ENCODE measurements around the gene LRPAP1. TPM values are rescaled to one million over a fixed set of nuclear protein-coding genes. Genes with fewer than 3 reads are reported as not detected.

The LRPAP1 gene
- total and polyA plus RNA-seq, 2 donors (not counting 1 experiment from before 2014, with no cell fraction given), result 62.9 to 80.5 TPM

- H3K4me1 ChIP-seq (ENCODE audit: control insufficient read depth, extremely low read depth, insufficient read depth, low read length), result no peaks in the 10 kb centered on the region
- H3K27me3 ChIP-seq (ENCODE audit: control insufficient read depth, insufficient read depth, low read length), result peaks cover 11% of the 10 kb centered on the region
- no peak overlapping the region for H3K4me2 ChIP-seq (ENCODE audit: extremely low read depth, insufficient read depth, low read length)
- no peak overlapping the region for H3K9ac ChIP-seq (ENCODE audit: insufficient read depth, low read length)
- H3K4me3 ChIP-seq (replicated peaks in 1 of 4; ENCODE audit: control extremely low read depth in 1 of 4, insufficient read depth in 1 of 4, low read depth in 3 of 4, low read length in 4 of 4), result no peak overlapping the region
- H3K36me3 ChIP-seq (ENCODE audit: control insufficient read depth, insufficient read depth, low read length), result no peaks in the 10 kb centered on the region
- H4K20me1 ChIP-seq (ENCODE audit: control insufficient read depth, extremely low read depth, insufficient read depth, low read length), result no peaks in the 10 kb centered on the region
- H3K27ac ChIP-seq (ENCODE audit: insufficient read depth, low read length), result no peak overlapping the region
- DNase-seq (ENCODE audit: low read depth in 2 of 2), result no peak
- H2AFZ ChIP-seq (ENCODE audit: low read length), result no peak overlapping the region
- H3K9me3 ChIP-seq (ENCODE audit: control insufficient read depth, insufficient read depth, low read depth, low read length), result no peaks in the 10 kb centered on the region
- TF ChIP-seq, protein P1, sequence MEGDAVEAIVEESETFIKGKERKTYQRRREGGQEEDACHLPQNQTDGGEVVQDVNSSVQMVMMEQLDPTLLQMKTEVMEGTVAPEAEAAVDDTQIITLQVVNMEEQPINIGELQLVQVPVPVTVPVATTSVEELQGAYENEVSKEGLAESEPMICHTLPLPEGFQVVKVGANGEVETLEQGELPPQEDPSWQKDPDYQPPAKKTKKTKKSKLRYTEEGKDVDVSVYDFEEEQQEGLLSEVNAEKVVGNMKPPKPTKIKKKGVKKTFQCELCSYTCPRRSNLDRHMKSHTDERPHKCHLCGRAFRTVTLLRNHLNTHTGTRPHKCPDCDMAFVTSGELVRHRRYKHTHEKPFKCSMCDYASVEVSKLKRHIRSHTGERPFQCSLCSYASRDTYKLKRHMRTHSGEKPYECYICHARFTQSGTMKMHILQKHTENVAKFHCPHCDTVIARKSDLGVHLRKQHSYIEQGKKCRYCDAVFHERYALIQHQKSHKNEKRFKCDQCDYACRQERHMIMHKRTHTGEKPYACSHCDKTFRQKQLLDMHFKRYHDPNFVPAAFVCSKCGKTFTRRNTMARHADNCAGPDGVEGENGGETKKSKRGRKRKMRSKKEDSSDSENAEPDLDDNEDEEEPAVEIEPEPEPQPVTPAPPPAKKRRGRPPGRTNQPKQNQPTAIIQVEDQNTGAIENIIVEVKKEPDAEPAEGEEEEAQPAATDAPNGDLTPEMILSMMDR (conservative IDR thresholded peaks at IDR 0.05 in 1 of 2, IDR thresholded peaks at IDR 0.05 in 1 of 2; ENCODE audit: low read depth in 1 of 2, low read length in 2 of 2), result no peak
- no peak for TF ChIP-seq EZH2 (IDR thresholded peaks at IDR 0.05; ENCODE audit: low read length, missing control alignments)
- no peaks in the 10 kb centered on the region for H3K79me2 ChIP-seq (ENCODE audit: control insufficient read depth, insufficient read depth, low read length)
These were observed 33.2 kb downstream of the LRPAP1 start for GRCh38 chr4:3498901-3499510.

GRCh38 chr4:3498407-3498806 is 33.8 kb downstream of the LRPAP1 start:
- H3K4me1 ChIP-seq (ENCODE audit: control insufficient read depth, extremely low read depth, insufficient read depth, low read length), result no peaks in the 10 kb centered on the region
- H3K79me2 ChIP-seq (ENCODE audit: control insufficient read depth, insufficient read depth, low read length), result no peaks in the 10 kb centered on the region
- H4K20me1 ChIP-seq (ENCODE audit: control insufficient read depth, extremely low read depth, insufficient read depth, low read length), result no peaks in the 10 kb centered on the region
- no peak overlapping the region for H2AFZ ChIP-seq (ENCODE audit: low read length)
- no peak for TF ChIP-seq EZH2 (IDR thresholded peaks at IDR 0.05; ENCODE audit: low read length, missing control alignments)
- TF ChIP-seq, protein P1 (conservative IDR thresholded peaks at IDR 0.05 in 1 of 2, IDR thresholded peaks at IDR 0.05 in 1 of 2; ENCODE audit: low read depth in 1 of 2, low read length in 2 of 2), result no peak
- no peaks in the 10 kb centered on the region for H3K36me3 ChIP-seq (ENCODE audit: control insufficient read depth, insufficient read depth, low read length)
- peaks cover 11% of the 10 kb centered on the region for H3K27me3 ChIP-seq (ENCODE audit: control insufficient read depth, insufficient read depth, low read length)
- H3K9me3 ChIP-seq (ENCODE audit: control insufficient read depth, insufficient read depth, low read depth, low read length), result no peaks in the 10 kb centered on the region
- no peak for DNase-seq (ENCODE audit: low read depth in 2 of 2)
- H3K4me3 ChIP-seq (replicated peaks in 1 of 4; ENCODE audit: control extremely low read depth in 1 of 4, insufficient read depth in 1 of 4, low read depth in 3 of 4, low read length in 4 of 4), result no peak overlapping the region
- no peak overlapping the region for H3K27ac ChIP-seq (ENCODE audit: insufficient read depth, low read length)
- H3K4me2 ChIP-seq (ENCODE audit: extremely low read depth, insufficient read depth, low read length), result no peak overlapping the region
- H3K9ac ChIP-seq (ENCODE audit: insufficient read depth, low read length), result no peak overlapping the region

GRCh38 chr4:3497523-3498389 is 34.5 kb downstream of the LRPAP1 start:
- Histone ChIP-seq H3K27ac (ENCODE audit: insufficient read depth, low read length) (no peak overlapping the region), H3K4me1 (ENCODE audit: control insufficient read depth, extremely low read depth, insufficient read depth, low read length) (no peaks in the 10 kb centered on the region), H3K36me3 (ENCODE audit: control insufficient read depth, insufficient read depth, low read length) (no peaks in the 10 kb centered on the region), H3K9me3 (ENCODE audit: control insufficient read depth, insufficient read depth, low read depth, low read length) (no peaks in the 10 kb centered on the region), H2AFZ (ENCODE audit: low read length) (no peak overlapping the region), H3K4me2 (ENCODE audit: extremely low read depth, insufficient read depth, low read length) (no peak overlapping the region), H3K9ac (ENCODE audit: insufficient read depth, low read length) (no peak overlapping the region), H4K20me1 (ENCODE audit: control insufficient read depth, extremely low read depth, insufficient read depth, low read length) (no peaks in the 10 kb centered on the region), H3K79me2 (ENCODE audit: control insufficient read depth, insufficient read depth, low read length) (no peaks in the 10 kb centered on the region), H3K27me3 (ENCODE audit: control insufficient read depth, insufficient read depth, low read length) (peaks cover 11% of the 10 kb centered on the region), H3K4me3 (replicated peaks in 1 of 4; ENCODE audit: control extremely low read depth in 1 of 4, insufficient read depth in 1 of 4, low read depth in 3 of 4, low read length in 4 of 4) (no peak overlapping the region)
- no peak for DNase-seq (ENCODE audit: low read depth in 2 of 2)
- TF ChIP-seq, protein P1 (conservative IDR thresholded peaks at IDR 0.05 in 1 of 2, IDR thresholded peaks at IDR 0.05 in 1 of 2; ENCODE audit: low read depth in 1 of 2, low read length in 2 of 2), result no peak
- TF ChIP-seq EZH2 (IDR thresholded peaks at IDR 0.05; ENCODE audit: low read length, missing control alignments), result no peak

Measured in fibroblast of lung (primary cell).